HL-60 (cell line): ENCODE results near the gene FAF1.

Source experiments
- POLR2AphosphoS5 ChIP-seq: IDR thresholded peaks from 2 replicates; pipeline ENCODE4 v1.6.1; 2012; ENCODE audit warnings: low read depth
- TF ChIP-seq, protein P1 (sequence below): IDR thresholded peaks from one replicate; pipeline ENCODE4 v1.5.1; 2011; ENCODE audit warnings: low read length, control low read depth, inconsistent platforms; ENCODE audit not compliant: insufficient read depth

DNA sequence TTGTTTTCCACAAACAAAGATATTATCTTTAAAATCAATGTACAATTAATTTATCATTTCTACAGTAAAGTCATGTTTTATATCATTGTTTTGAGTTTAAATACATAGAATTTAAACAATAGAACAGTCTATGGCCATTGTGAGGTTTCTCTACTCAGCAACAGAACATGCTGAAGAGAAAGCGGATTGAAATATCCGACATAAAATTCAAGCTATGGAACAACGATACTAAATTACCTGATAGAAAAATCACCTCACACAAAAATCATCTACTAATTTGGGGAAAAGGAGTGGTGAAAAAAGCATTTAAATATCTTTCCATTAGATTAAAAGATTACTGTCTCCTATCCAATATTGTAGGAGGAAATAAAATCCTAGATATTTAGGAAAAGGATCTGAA is 22.5 kb upstream of the FAF1 start:
- TF ChIP-seq, protein P1, sequence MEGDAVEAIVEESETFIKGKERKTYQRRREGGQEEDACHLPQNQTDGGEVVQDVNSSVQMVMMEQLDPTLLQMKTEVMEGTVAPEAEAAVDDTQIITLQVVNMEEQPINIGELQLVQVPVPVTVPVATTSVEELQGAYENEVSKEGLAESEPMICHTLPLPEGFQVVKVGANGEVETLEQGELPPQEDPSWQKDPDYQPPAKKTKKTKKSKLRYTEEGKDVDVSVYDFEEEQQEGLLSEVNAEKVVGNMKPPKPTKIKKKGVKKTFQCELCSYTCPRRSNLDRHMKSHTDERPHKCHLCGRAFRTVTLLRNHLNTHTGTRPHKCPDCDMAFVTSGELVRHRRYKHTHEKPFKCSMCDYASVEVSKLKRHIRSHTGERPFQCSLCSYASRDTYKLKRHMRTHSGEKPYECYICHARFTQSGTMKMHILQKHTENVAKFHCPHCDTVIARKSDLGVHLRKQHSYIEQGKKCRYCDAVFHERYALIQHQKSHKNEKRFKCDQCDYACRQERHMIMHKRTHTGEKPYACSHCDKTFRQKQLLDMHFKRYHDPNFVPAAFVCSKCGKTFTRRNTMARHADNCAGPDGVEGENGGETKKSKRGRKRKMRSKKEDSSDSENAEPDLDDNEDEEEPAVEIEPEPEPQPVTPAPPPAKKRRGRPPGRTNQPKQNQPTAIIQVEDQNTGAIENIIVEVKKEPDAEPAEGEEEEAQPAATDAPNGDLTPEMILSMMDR: no peak
- no peak for TF ChIP-seq POLR2AphosphoS5
